ENCODE data around the gene ETV6. TPM values are rescaled to one million over a fixed set of nuclear protein-coding genes. Genes with fewer than 3 reads are reported as not detected.

The ETV6 gene
- total and polyA plus RNA-seq, 9 of the 15 experiments (the other 6 are each of a cell fraction or from before 2014, with no cell fraction given) = 0.81 to 12.7 (median 4.1) TPM

DNA sequence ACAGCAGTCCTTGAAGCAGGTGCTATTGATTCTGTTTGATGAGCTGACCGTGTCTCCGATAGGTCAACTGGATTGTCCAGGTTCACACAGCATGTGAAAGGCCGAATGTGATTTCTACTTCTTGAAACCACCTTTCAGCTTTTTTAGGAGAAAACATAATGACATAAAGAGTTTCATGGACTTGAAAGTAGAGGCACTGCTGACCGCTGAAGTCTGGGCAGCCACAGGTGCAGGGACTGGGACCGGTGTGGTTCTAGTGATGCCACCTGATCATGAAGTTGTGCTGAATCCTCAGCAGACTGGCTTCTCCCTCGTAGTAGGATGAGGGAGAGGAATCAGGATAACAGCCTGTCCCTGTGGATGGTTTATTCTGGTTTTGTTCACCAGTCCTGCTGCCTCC is 108.1 kb downstream of the ETV6 start:
- intact Hi-C loops (cut with micrococcal nuclease) (no loop called here), in situ Hi-C loops (cut with MboI) (no loop called here)
- no peak for ATAC-seq
- Histone ChIP-seq H3K9ac (ENCODE audit: insufficient read depth in 1 of 2, low read depth in 2 of 2, low read length in 2 of 2) (no peak overlapping the region), H3K36me3 (ENCODE audit: control insufficient read depth, insufficient read depth, low read length) (no peaks in the 10 kb centered on the region), H3K79me2 (ENCODE audit: control insufficient read depth, insufficient read depth, low read length) (no peaks in the 10 kb centered on the region), H3K4me1 (replicated peaks in 1 of 2; ENCODE audit: control insufficient read depth in 2 of 2, insufficient read depth in 2 of 2, low read length in 2 of 2) (no peaks in the 10 kb centered on the region), H3K4me2 (ENCODE audit: insufficient read depth, low read length) (no peak overlapping the region), H2AFZ (ENCODE audit: low read depth, low read length) (no peak overlapping the region), H3K4me3 (no peak overlapping the region), H3K9me1 (ENCODE audit: control insufficient read depth, insufficient read depth, low read length) (no peaks in the 10 kb centered on the region), H3K9me3 (replicated peaks; ENCODE audit: control insufficient read depth, insufficient read depth, low read depth, low read length) (no peaks in the 10 kb centered on the region), H3K27ac (ENCODE audit: extremely low read depth, low read depth, low read length) (no peak overlapping the region), H3K27me3 (ENCODE audit: control insufficient read depth in 2 of 2, insufficient read depth in 2 of 2, low read length in 2 of 2) (no peaks in the 10 kb centered on the region), H4K20me1 (replicated peaks; ENCODE audit: control insufficient read depth, insufficient read depth, low read length) (no peaks in the 10 kb centered on the region)
- 84% methylated on average over 4 of the region's 6 CpGs for WGBS (ENCODE audit: insufficient coverage, low coverage, missing lambda C conversion rate)
- no peak for DNase-seq (ENCODE audit: extremely low read depth in 1 of 4, low spot score in 3 of 4)
- FAIRE-seq = no peak
- CTCF ChIA-PET (ENCODE audit: low intra/inter-chr PET ratio) = no interaction called here
- BruUV-seq (replicated peaks) = no TSS peak
- POLR2A ChIA-PET = no interaction called here
- TF ChIP-seq SREBF1 (IDR thresholded peaks at IDR 0.05; ENCODE audit: borderline replicate concordance, low read depth, low read length) (no peak), MCM2 (IDR thresholded peaks at IDR 0.05; ENCODE audit: low read depth) (no peak), HDGF (IDR thresholded peaks at IDR 0.05) (no peak), ZNF232 (CRISPR knock-in tag; IDR thresholded peaks at IDR 0.05) (no peak), KLF1 (tag; IDR thresholded peaks at IDR 0.05) (no peak), FOXK1 (CRISPR knock-in tag; IDR thresholded peaks at IDR 0.05; ENCODE audit: borderline replicate concordance) (no peak), ETV5 (CRISPR knock-in tag; IDR thresholded peaks at IDR 0.05; ENCODE audit: low read depth) (no peak)
- TF ChIP-seq, protein P1, sequence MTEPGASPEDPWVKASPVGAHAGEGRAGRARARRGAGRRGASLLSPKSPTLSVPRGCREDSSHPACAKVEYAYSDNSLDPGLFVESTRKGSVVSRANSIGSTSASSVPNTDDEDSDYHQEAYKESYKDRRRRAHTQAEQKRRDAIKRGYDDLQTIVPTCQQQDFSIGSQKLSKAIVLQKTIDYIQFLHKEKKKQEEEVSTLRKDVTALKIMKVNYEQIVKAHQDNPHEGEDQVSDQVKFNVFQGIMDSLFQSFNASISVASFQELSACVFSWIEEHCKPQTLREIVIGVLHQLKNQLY (CRISPR knock-in tag; conservative IDR thresholded peaks at IDR 0.05) = no peak
- TF ChIP-seq, protein P2, sequence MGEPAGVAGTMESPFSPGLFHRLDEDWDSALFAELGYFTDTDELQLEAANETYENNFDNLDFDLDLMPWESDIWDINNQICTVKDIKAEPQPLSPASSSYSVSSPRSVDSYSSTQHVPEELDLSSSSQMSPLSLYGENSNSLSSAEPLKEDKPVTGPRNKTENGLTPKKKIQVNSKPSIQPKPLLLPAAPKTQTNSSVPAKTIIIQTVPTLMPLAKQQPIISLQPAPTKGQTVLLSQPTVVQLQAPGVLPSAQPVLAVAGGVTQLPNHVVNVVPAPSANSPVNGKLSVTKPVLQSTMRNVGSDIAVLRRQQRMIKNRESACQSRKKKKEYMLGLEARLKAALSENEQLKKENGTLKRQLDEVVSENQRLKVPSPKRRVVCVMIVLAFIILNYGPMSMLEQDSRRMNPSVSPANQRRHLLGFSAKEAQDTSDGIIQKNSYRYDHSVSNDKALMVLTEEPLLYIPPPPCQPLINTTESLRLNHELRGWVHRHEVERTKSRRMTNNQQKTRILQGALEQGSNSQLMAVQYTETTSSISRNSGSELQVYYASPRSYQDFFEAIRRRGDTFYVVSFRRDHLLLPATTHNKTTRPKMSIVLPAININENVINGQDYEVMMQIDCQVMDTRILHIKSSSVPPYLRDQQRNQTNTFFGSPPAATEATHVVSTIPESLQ (CRISPR knock-in tag; IDR thresholded peaks at IDR 0.05) = no peak
- TF ChIP-seq, protein P3, sequence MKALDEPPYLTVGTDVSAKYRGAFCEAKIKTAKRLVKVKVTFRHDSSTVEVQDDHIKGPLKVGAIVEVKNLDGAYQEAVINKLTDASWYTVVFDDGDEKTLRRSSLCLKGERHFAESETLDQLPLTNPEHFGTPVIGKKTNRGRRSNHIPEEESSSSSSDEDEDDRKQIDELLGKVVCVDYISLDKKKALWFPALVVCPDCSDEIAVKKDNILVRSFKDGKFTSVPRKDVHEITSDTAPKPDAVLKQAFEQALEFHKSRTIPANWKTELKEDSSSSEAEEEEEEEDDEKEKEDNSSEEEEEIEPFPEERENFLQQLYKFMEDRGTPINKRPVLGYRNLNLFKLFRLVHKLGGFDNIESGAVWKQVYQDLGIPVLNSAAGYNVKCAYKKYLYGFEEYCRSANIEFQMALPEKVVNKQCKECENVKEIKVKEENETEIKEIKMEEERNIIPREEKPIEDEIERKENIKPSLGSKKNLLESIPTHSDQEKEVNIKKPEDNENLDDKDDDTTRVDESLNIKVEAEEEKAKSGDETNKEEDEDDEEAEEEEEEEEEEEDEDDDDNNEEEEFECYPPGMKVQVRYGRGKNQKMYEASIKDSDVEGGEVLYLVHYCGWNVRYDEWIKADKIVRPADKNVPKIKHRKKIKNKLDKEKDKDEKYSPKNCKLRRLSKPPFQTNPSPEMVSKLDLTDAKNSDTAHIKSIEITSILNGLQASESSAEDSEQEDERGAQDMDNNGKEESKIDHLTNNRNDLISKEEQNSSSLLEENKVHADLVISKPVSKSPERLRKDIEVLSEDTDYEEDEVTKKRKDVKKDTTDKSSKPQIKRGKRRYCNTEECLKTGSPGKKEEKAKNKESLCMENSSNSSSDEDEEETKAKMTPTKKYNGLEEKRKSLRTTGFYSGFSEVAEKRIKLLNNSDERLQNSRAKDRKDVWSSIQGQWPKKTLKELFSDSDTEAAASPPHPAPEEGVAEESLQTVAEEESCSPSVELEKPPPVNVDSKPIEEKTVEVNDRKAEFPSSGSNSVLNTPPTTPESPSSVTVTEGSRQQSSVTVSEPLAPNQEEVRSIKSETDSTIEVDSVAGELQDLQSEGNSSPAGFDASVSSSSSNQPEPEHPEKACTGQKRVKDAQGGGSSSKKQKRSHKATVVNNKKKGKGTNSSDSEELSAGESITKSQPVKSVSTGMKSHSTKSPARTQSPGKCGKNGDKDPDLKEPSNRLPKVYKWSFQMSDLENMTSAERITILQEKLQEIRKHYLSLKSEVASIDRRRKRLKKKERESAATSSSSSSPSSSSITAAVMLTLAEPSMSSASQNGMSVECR (CRISPR knock-in tag; IDR thresholded peaks at IDR 0.05) = no peak
- TF ChIP-seq, protein P4, sequence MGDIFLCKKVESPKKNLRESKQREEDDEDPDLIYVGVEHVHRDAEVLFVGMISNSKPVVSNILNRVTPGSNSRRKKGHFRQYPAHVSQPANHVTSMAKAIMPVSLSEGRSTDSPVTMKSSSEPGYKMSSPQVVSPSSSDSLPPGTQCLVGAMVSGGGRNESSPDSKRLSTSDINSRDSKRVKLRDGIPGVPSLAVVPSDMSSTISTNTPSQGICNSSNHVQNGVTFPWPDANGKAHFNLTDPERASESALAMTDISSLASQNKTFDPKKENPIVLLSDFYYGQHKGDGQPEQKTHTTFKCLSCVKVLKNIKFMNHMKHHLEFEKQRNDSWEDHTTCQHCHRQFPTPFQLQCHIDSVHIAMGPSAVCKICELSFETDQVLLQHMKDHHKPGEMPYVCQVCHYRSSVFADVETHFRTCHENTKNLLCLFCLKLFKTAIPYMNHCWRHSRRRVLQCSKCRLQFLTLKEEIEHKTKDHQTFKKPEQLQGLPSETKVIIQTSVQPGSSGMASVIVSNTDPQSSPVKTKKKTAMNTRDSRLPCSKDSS (IDR thresholded peaks at IDR 0.05; ENCODE audit: low read depth, partially characterized antibody) = no peak
- TF ChIP-seq, protein P5, sequence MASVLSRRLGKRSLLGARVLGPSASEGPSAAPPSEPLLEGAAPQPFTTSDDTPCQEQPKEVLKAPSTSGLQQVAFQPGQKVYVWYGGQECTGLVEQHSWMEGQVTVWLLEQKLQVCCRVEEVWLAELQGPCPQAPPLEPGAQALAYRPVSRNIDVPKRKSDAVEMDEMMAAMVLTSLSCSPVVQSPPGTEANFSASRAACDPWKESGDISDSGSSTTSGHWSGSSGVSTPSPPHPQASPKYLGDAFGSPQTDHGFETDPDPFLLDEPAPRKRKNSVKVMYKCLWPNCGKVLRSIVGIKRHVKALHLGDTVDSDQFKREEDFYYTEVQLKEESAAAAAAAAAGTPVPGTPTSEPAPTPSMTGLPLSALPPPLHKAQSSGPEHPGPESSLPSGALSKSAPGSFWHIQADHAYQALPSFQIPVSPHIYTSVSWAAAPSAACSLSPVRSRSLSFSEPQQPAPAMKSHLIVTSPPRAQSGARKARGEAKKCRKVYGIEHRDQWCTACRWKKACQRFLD (CRISPR knock-in tag; IDR thresholded peaks at IDR 0.05) = no peak
